ENCODE results near the gene TRIO. TPM values are rescaled to one million over a fixed set of nuclear protein-coding genes. Genes with fewer than 3 reads are reported as not detected.

Gene TRIO
- polyA plus RNA-seq, 1 of the 3 experiments (the other 2 are of a cell fraction): 229 TPM

DNA sequence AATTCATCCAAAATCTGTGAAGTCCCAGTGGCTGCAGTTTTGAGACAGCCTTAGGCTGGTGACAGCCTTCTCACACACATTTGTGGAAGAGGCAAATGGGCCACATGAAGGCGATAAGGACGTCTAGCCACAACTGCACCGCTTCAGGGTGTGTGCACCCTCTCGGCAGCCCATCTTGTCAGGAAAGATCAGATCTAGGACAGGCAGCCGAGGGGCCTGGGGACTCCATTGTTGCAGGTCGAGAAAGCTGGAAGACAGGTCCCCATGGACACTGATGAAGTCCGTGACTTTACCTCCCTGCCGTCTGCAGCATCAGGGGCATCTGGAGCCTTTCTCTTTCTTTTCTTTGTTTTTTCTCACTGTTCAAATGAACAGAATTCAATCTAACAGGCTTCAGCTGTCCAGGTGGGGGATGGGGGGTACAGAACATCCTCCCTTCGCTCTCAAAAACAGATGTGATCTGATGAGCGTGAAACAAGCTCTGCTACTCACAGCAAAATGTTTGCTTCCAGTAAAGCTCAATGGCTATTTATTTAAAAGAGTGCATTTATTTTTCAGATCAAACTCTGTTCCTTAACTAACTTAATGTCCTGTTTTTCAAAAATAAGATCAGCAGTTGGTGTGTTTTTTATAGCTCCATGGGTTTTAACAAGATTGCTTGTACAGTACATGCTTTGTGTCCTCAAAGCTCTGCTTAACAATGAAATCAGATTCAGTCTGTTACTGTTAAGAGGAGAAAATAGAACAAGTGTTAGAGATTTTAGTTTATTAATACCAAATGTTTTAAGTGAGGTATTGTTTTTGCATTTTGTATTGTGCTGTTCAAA is 326.6 kb downstream of the TRIO start (continued):
- TF ChIP-seq FOXM1 (IDR thresholded peaks at IDR 0.05; ENCODE audit: low read depth) (no peak), TAF1 (IDR thresholded peaks at IDR 0.05; ENCODE audit: borderline replicate concordance, low read depth, low read length) (no peak), RAD21 (IDR thresholded peaks at IDR 0.05; ENCODE audit: low read length) (peak; percentile 34), RFX5 (IDR thresholded peaks at IDR 0.05; ENCODE audit: low read length) (no peak), GABPA (IDR thresholded peaks at IDR 0.05; ENCODE audit: low read depth) (no peak), TCF12 (IDR thresholded peaks at IDR 0.05) (0 out of 2 replicates have a peak, but pooled peaks have one; percentile 8)
- TF ChIP-seq, protein P1, sequence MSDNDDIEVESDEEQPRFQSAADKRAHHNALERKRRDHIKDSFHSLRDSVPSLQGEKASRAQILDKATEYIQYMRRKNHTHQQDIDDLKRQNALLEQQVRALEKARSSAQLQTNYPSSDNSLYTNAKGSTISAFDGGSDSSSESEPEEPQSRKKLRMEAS (IDR thresholded peaks at IDR 0.05; ENCODE audit: low read depth): no peak
- TF ChIP-seq, protein P2, sequence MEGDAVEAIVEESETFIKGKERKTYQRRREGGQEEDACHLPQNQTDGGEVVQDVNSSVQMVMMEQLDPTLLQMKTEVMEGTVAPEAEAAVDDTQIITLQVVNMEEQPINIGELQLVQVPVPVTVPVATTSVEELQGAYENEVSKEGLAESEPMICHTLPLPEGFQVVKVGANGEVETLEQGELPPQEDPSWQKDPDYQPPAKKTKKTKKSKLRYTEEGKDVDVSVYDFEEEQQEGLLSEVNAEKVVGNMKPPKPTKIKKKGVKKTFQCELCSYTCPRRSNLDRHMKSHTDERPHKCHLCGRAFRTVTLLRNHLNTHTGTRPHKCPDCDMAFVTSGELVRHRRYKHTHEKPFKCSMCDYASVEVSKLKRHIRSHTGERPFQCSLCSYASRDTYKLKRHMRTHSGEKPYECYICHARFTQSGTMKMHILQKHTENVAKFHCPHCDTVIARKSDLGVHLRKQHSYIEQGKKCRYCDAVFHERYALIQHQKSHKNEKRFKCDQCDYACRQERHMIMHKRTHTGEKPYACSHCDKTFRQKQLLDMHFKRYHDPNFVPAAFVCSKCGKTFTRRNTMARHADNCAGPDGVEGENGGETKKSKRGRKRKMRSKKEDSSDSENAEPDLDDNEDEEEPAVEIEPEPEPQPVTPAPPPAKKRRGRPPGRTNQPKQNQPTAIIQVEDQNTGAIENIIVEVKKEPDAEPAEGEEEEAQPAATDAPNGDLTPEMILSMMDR (IDR thresholded peaks at IDR 0.05): no peak
- TF ChIP-seq, protein P3, sequence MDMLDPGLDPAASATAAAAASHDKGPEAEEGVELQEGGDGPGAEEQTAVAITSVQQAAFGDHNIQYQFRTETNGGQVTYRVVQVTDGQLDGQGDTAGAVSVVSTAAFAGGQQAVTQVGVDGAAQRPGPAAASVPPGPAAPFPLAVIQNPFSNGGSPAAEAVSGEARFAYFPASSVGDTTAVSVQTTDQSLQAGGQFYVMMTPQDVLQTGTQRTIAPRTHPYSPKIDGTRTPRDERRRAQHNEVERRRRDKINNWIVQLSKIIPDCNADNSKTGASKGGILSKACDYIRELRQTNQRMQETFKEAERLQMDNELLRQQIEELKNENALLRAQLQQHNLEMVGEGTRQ (IDR thresholded peaks at IDR 0.05; ENCODE audit: borderline replicate concordance, low read depth, low read length): no peak

DNA sequence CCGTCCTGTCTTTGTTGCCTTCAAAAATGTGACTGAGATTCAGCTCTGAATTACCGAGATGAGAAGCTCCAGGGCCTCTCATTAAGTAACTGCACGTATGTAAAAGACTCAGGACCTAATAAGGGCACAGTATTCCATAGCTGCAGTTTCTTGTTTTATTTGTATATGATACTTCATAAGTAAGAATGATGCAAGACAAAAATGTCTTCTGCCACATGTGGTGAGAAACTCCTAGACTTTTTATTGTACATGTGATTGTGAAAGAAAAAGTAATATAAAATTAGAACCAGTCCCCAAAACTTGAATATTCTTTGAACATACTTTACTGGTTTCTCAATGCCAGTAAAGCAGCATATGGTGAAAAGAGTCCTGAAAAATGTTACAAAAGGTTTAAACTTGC is 328.4 kb downstream of the TRIO start:
- DNase-seq: no peak
- no peak for TF ChIP-seq TAF1 (IDR thresholded peaks at IDR 0.05; ENCODE audit: borderline replicate concordance, low read depth, low read length)
- TF ChIP-seq, protein P4, sequence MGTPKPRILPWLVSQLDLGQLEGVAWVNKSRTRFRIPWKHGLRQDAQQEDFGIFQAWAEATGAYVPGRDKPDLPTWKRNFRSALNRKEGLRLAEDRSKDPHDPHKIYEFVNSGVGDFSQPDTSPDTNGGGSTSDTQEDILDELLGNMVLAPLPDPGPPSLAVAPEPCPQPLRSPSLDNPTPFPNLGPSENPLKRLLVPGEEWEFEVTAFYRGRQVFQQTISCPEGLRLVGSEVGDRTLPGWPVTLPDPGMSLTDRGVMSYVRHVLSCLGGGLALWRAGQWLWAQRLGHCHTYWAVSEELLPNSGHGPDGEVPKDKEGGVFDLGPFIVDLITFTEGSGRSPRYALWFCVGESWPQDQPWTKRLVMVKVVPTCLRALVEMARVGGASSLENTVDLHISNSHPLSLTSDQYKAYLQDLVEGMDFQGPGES (IDR thresholded peaks at IDR 0.05; ENCODE audit: low read depth, low read length): no peak
- no peak for TF ChIP-seq MEF2A (IDR thresholded peaks at IDR 0.05; ENCODE audit: borderline replicate concordance, low read depth)
- Histone ChIP-seq H3K27me3 (ENCODE audit: insufficient read depth) (no peaks in the 10 kb centered on the region), H3K9me2 (no peaks in the 10 kb centered on the region), H3K9ac (no peak overlapping the region), H4K20me1 (ENCODE audit: insufficient read depth) (no peaks in the 10 kb centered on the region; the same call in 1 of the 2 replicates), H3K4me3 (ENCODE audit: low read depth in 2 of 2, low read length in 1 of 2) (no peak overlapping the region), H3K27ac (ENCODE audit: low read depth in 2 of 2, low read length in 1 of 2) (peak overlapping the region; percentile 45 to 99), H3K4me2 (no peak overlapping the region), H3K4me1 (ENCODE audit: control insufficient read depth in 1 of 2, insufficient read depth in 2 of 2, low read depth in 1 of 2, low read length in 1 of 2) (peaks cover 19 to 38% of the 10 kb centered on the region in 2 experiments; a peak in 3 of 4 replicates), H3F3A (replicated peaks; ENCODE audit: insufficient read depth) (peaks cover 52% of the 10 kb centered on the region), H3K79me2 (ENCODE audit: insufficient read depth) (peaks cover 75% of the 10 kb centered on the region), H3K36me3 (replicated peaks in 1 of 2; ENCODE audit: control insufficient read depth in 1 of 2, insufficient read depth in 2 of 2, low read length in 1 of 2) (peaks cover 93 to 98% of the 10 kb centered on the region in 2 experiments), H3K9me3 (no peaks in the 10 kb centered on the region), H2AFZ (ENCODE audit: low read depth) (no peak overlapping the region)
- WGBS (ENCODE audit: low lambda C conversion rate): 98% methylated on average over 3 of the region's 3 CpGs
- POLR2A ChIA-PET: no interaction called here
- CTCF ChIA-PET: interaction anchor here (1.7 to 2.0 kb wide), 3 partner anchors 8 to 177 kb away, joined by 5 to 9 read pairs (median 7); no protein-coding TSS in a partner anchor
